GM12872 (cell line): ENCODE measurements around the gene DCUN1D4.

ENCODE experiments used
- TF ChIP-seq, protein P1 (sequence below): IDR thresholded peaks from 3 replicates; pipeline ENCODE4 v1.5.1; 2011; ENCODE audit warnings: low read depth, mild to moderate bottlenecking, low read length, moderate library complexity; ENCODE audit not compliant: insufficient read depth

The DCUN1D4 gene

DNA sequence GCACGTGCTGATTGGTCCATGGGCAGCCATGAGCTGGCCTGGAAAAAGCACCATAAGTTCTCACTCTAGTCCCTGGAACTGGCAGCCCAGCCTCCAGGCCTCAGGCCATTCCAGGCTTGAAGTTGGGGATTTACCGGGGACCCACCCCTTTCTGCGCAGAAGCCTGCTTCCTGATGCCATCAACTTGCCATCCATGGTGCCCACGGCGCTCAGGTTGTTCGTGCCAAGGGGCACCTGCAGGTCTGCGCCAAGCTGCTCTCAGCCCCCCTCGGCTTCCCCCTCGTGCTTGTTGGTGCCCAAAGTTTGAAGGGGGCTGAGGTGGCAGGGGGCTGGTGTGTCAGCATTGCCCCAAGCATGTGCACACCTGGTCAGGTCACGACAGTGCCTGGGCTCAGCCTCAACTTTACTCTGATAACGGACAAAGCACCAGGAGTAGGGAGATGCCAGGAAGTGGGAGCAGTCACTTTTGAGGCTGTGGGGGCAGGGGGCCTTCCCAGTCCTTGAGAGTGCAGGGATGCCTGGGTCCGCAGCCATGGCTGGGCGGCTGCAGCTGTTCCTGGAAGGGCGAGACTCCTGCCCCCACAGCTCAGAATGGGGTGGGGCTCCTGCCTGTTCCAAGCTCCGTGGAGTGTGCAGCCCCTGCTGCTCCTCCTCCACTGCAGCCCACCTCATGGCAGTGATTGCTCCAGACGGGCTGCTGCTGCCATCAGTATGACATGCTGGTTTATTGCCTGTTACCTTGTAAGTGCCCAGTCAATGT, 24.9 kb downstream of the DCUN1D4 start:
- TF ChIP-seq, protein P1, sequence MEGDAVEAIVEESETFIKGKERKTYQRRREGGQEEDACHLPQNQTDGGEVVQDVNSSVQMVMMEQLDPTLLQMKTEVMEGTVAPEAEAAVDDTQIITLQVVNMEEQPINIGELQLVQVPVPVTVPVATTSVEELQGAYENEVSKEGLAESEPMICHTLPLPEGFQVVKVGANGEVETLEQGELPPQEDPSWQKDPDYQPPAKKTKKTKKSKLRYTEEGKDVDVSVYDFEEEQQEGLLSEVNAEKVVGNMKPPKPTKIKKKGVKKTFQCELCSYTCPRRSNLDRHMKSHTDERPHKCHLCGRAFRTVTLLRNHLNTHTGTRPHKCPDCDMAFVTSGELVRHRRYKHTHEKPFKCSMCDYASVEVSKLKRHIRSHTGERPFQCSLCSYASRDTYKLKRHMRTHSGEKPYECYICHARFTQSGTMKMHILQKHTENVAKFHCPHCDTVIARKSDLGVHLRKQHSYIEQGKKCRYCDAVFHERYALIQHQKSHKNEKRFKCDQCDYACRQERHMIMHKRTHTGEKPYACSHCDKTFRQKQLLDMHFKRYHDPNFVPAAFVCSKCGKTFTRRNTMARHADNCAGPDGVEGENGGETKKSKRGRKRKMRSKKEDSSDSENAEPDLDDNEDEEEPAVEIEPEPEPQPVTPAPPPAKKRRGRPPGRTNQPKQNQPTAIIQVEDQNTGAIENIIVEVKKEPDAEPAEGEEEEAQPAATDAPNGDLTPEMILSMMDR = no peak

DNA sequence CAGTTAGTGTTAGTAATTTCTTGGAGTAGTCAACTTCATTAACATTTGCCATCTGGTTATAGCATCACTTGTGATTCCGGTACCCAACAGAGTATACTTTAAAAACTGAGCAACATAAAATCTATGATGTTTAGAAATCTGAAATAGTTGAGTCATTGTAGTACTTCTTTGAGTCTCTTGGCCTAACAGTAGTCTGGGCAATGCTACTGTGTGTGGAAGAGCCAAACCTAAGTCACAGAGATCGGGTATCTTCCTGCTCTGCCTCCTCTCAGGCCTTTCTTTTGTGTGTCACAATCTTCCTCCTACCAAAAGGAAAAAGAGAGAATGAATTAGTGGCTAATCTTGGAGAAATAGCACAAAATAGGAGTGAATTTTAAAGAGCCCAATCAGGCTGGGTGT, 25.5 kb downstream of the DCUN1D4 start:
- TF ChIP-seq, protein P1 = no peak

DNA sequence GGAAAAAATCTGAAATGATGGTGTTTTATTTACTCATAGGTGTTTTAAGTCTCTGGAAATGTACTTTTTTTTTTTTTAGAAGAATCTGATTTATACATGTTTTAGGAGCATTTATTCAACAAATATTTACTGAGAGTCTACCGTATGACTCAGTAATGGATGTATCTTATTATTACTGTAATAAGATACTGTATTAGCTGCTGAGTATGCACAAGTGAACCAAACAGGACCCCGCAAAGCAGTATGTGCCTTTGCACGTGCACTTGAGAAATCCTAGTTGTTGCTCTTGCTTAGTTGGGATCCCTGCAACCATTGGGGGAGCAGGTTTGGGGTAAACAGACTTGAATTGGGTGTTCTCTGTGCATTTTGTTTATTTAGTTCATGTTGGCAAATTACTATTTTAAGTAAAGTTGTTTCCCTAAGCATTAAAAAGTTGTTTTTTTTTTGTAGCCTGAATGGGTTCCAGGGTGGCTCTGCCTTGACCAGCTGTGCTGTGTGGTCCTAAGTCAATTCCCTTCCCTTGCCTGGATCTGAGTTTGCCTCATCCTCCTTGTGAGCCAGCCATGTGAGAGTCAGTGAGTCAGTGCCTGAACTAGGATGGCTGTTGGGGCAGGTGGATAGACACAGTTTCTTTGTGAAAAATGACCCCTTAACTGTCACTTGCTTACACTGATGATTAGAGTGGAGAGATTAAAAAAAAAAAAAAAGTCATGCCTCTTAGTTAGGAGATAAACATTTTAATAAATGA, 27.7 kb downstream of the DCUN1D4 start:
- TF ChIP-seq, protein P1 = no peak

DNA sequence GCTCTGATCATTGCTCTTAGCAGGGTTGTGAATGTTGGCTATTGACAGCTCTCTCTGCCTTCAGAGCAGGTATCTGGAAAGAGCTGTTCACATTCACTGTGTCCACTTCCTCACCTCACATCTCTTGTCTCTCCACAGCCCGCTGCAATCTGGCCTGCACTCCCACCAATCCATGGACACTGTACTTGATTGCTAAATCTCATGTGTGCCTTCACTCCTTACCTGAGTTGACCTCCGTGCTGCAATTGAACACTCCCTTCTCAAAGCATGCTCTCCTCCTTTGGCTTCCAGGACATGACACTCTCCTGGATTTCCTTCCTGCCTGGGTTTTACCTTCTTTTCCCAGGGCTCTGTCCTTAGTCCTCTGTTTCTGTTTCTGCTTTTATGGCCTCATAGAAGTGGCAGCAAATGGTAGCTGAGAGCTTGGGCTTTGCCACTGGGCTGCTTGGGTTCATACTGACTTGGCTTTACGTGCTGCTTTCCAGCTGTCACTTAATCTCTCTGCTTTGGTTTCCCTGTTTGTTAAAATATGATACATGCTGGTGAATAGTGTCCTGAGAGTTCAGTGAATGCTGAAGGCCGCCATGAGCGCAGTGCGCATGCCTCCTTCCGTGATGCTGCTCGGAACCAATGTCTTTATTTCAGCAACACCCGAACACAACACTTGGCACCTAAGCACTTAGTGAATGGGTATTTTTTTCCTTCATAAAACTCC, 29.5 kb downstream of the DCUN1D4 start:
- TF ChIP-seq, protein P1 = no peak

DNA sequence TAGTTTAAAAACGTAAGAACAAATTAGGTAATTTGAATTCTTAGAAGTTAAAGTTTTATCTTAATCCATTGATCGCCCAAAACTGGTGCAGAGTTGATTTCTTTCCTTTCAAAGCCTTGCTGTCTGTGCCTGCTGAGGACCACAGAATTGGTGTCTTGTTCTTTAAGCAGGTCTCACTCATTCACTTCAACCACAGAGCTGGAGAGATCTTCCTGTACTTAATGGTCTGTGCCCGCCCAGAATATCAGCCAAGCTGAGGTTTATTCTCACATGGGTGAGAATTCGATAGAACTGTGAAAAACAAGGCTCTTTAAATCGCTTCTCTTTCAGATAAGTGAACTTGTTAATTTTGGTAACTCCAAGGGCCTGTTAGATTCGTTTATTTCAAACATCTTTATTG, 31.6 kb downstream of the DCUN1D4 start:
- TF ChIP-seq, protein P1 = no peak

DNA sequence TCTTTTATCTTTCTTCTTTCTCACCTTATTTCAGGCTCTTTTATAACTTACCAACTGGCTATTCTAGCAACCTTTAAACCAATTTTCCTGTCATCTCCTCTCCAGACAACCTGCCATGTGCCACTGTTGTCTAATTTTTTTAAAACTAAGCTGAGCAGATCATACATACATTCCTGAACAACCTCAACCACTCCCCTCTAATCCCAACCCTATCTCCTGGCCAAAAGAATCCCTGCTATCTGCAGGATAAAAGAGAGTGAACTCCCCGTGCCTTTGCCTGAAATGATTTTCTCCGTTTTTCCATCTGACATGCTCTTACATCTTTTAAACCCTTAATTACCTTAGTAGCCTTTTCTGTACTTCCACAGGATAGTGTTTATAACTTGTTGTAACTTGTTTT, 35.5 kb downstream of the DCUN1D4 start:
- TF ChIP-seq, protein P1 = no peak
